Fibroblast of lung (primary cell): Measurements from ENCODE around the gene WDR55. TPM values are rescaled to one million over a fixed set of nuclear protein-coding genes. Genes with fewer than 3 reads are reported as not detected.

Experiments
- DNase-seq, 2 donors: peaks; one replicate each; pipeline versions ENCODE4 v3.0.0 to v3.0.0-alpha.2; 2010; ENCODE audit warnings: low read depth in 2 of 2
- H2AFZ ChIP-seq: 2 replicates; pipeline ENCODE4 v1.5.1; 2012; ENCODE audit warnings: low read length, control low read depth, inconsistent platforms
- H3K27ac ChIP-seq: 2 replicates; pipeline ENCODE4 v1.5.1; 2011; ENCODE audit warnings: low read length, control low read depth; ENCODE audit not compliant: insufficient read depth
- H3K27me3 ChIP-seq: 2 replicates; pipeline ENCODE4 v1.5.1; 2011; ENCODE audit warnings: mild to moderate bottlenecking, low read length; ENCODE audit not compliant: control insufficient read depth, insufficient read depth
- H3K36me3 ChIP-seq: 2 replicates; pipeline ENCODE4 v1.5.1; 2011; ENCODE audit warnings: low read length; ENCODE audit not compliant: control insufficient read depth, insufficient read depth
- H3K4me1 ChIP-seq: 2 replicates; pipeline ENCODE4 v1.5.1; 2011; ENCODE audit warnings: low read length; ENCODE audit not compliant: control insufficient read depth, insufficient read depth; ENCODE audit errors: extremely low read depth
- H3K4me2 ChIP-seq: 2 replicates; pipeline ENCODE4 v1.5.1; 2011; ENCODE audit warnings: low read length, control low read depth; ENCODE audit not compliant: insufficient read depth; ENCODE audit errors: extremely low read depth
- H3K4me3 ChIP-seq, 4 experiments: fragments of 200-600 bp in 1 of 4; sonication (generic) in 1 of 4; replicated peaks in 1 of 4; 2 replicates each; pipeline ENCODE4 v1.5.1; 2011 to 2016; ENCODE audit warnings: low read length in 4 of 4, low read depth in 3 of 4, mild to moderate bottlenecking in 3 of 4, control low read depth in 2 of 4, inconsistent platforms in 1 of 4, mixed read lengths in 1 of 4; ENCODE audit not compliant: insufficient read depth in 1 of 4; ENCODE audit errors: control extremely low read depth in 1 of 4
- H3K79me2 ChIP-seq: 2 replicates; pipeline ENCODE4 v1.5.1; 2012; ENCODE audit warnings: mild to moderate bottlenecking, low read length, inconsistent platforms; ENCODE audit not compliant: control insufficient read depth, insufficient read depth
- H3K9ac ChIP-seq: 2 replicates; pipeline ENCODE4 v1.5.1; 2011; ENCODE audit warnings: mild to moderate bottlenecking, low read length, control low read depth; ENCODE audit not compliant: insufficient read depth
- H3K9me3 ChIP-seq: 2 replicates; pipeline ENCODE4 v1.5.1; 2012; ENCODE audit warnings: low read depth, low read length; ENCODE audit not compliant: control insufficient read depth, insufficient read depth
- H4K20me1 ChIP-seq: 2 replicates; pipeline ENCODE4 v1.5.1; 2011; ENCODE audit warnings: low read length; ENCODE audit not compliant: control insufficient read depth, insufficient read depth; ENCODE audit errors: extremely low read depth
- CTCF ChIP-seq, 2 donors: IDR thresholded peaks in 1 of 2; conservative IDR thresholded peaks in 1 of 2; 1 replicate in 1 of 2; 2 replicates in 1 of 2; pipeline ENCODE4 v1.5.1; 2011 to 2012; ENCODE audit warnings: low read length in 2 of 2, control low read depth in 1 of 2, inconsistent platforms in 1 of 2, low read depth in 1 of 2, mild to moderate bottlenecking in 1 of 2
- EZH2 ChIP-seq: IDR thresholded peaks from 2 replicates; pipeline ENCODE4 v1.5.1; 2012; ENCODE audit warnings: low read length, control low read depth, mild to moderate bottlenecking; ENCODE audit errors: missing control alignments
- polyA plus RNA-seq, 2 donors: library from polyadenylated mRNA; depleted of rRNA in 1 of 2; stranded (reverse) in 1 of 2; unstranded in 1 of 2; fragments of >200 nt; gene quantifications; 2 replicates each; pipeline ENCODE4 v1.2.1, GENCODE V29; 2011 to 2012; ENCODE audit warnings: missing spikeins in 1 of 2
- total RNA-seq: library from RNA; depleted of rRNA; stranded (reverse); fragments of >200 nt; gene quantifications from 2 replicates; pipeline ENCODE4 v1.2.1, GENCODE V29; 2014

The WDR55 gene
- total and polyA plus RNA-seq, 2 donors (not counting 1 experiment from before 2014, with no cell fraction given), result 18.8 to 28.4 TPM

- peaks cover 2% of the 10 kb centered on the region for H3K4me1 ChIP-seq
- peak within 1 kb of the TSS; percentile 98 for H3K4me2 ChIP-seq
- H3K4me3 ChIP-seq, result peak within 1 kb of the TSS; percentile 15 to 56 (median 54)
- peak in 1 of 2 donors; percentile 24 for DNase-seq
- no peaks in the 10 kb centered on the region for H4K20me1 ChIP-seq
- no peak within 1 kb of the TSS for H3K9ac ChIP-seq
- TF ChIP-seq EZH2, result no peak
- no peak for TF ChIP-seq CTCF (conservative IDR thresholded peaks at IDR 0.05 in 1 of 2, IDR thresholded peaks at IDR 0.05 in 1 of 2; ENCODE audit: low read depth in 1 of 2, low read length in 2 of 2)
- no peaks in the 10 kb centered on the region for H3K27me3 ChIP-seq
- H3K27ac ChIP-seq, result no peak within 1 kb of the TSS
- H3K36me3 ChIP-seq, result no peaks in the 10 kb centered on the region
- H2AFZ ChIP-seq, result peak within 1 kb of the TSS; percentile 98
- no peaks in the 10 kb centered on the region for H3K79me2 ChIP-seq
- no peaks in the 10 kb centered on the region for H3K9me3 ChIP-seq
These were observed 31.7 kb upstream of the WDR55 start, which contains the start of gene CD14 for GRCh38 chr5:140633021-140633471. Gene CD14 (minus strand): TSS chr5:140633175. CDS start chr5:140633071, 104 bp downstream.

- Histone ChIP-seq H3K27me3 (no peaks in the 10 kb centered on the region), H3K4me3 (no peak overlapping the region), H3K36me3 (no peaks in the 10 kb centered on the region), H3K9ac (no peak overlapping the region), H3K9me3 (no peaks in the 10 kb centered on the region), H3K4me1 (peaks cover 2% of the 10 kb centered on the region), H3K79me2 (no peaks in the 10 kb centered on the region), H3K4me2 (peak overlapping the region; percentile 98), H4K20me1 (no peaks in the 10 kb centered on the region), H3K27ac (no peak overlapping the region), H2AFZ (peak overlapping the region; percentile 98)
- TF ChIP-seq EZH2, result no peak
- no peak for TF ChIP-seq CTCF (conservative IDR thresholded peaks at IDR 0.05 in 1 of 2, IDR thresholded peaks at IDR 0.05 in 1 of 2; ENCODE audit: low read depth in 1 of 2, low read length in 2 of 2)
- no peak for DNase-seq
These were observed 31.2 kb upstream of the WDR55 start for GRCh38 chr5:140633501-140633900.

- no peak overlapping the region for H3K4me3 ChIP-seq
- DNase-seq, result no peak
- no peak overlapping the region for H3K9ac ChIP-seq
- no peaks in the 10 kb centered on the region for H3K9me3 ChIP-seq
- H3K4me1 ChIP-seq, result peaks cover 2% of the 10 kb centered on the region
- no peak overlapping the region for H2AFZ ChIP-seq
- no peaks in the 10 kb centered on the region for H3K79me2 ChIP-seq
- no peaks in the 10 kb centered on the region for H3K27me3 ChIP-seq
- TF ChIP-seq CTCF (conservative IDR thresholded peaks at IDR 0.05 in 1 of 2, IDR thresholded peaks at IDR 0.05 in 1 of 2; ENCODE audit: low read depth in 1 of 2, low read length in 2 of 2) (no peak), EZH2 (no peak)
- H3K36me3 ChIP-seq, result no peaks in the 10 kb centered on the region
- H3K27ac ChIP-seq, result no peak overlapping the region
- no peak overlapping the region for H3K4me2 ChIP-seq
- no peaks in the 10 kb centered on the region for H4K20me1 ChIP-seq
These were observed 30.6 kb upstream of the WDR55 start for GRCh38 chr5:140634103-140634502.
